Measurements from ENCODE around the gene SPRED3.

- TF ChIP-seq NFIC (IDR thresholded peaks at IDR 0.05) (no peak), CREB1 (IDR thresholded peaks at IDR 0.05; ENCODE audit: low read depth) (no peak), USF1 (IDR thresholded peaks at IDR 0.05) (no peak), RAD21 (IDR thresholded peaks at IDR 0.05; ENCODE audit: low read depth) (no peak), ZBTB7A (IDR thresholded peaks at IDR 0.05; ENCODE audit: low read depth) (no peak), TEAD4 (IDR thresholded peaks at IDR 0.05) (no peak), EP300 (IDR thresholded peaks at IDR 0.05; ENCODE audit: borderline replicate concordance) (no peak), CEBPB (IDR thresholded peaks at IDR 0.05) (no peak), EGR1 (IDR thresholded peaks at IDR 0.05) (no peak), YY1 (IDR thresholded peaks at IDR 0.05; ENCODE audit: low read depth) (no peak)
Observed at GRCh38 chr19:38346837-38347236, 41.7 kb upstream of the SPRED3 start.

Data from Ishikawa (cell line).